GM12878 (cell line): Measurements from ENCODE around the gene MAN2C1. TPM values are rescaled to one million over a fixed set of nuclear protein-coding genes. Genes with fewer than 3 reads are reported as not detected.

Experiments used
- CHD2 ChIP-seq: IDR thresholded peaks from 2 replicates; pipeline ENCODE4 v1.6.1; 2011; ENCODE audit warnings: low read depth, low read length, improper control_type of control experiment, borderline replicate concordance
- MTA3 ChIP-seq: IDR thresholded peaks from 2 replicates; pipeline ENCODE4 v1.6.1; 2012; ENCODE audit warnings: low read length, inconsistent platforms, borderline replicate concordance
- POLR2A ChIP-seq: IDR thresholded peaks from 2 replicates; pipeline ENCODE4 v1.6.1; 2011; ENCODE audit warnings: low read depth, mild to moderate bottlenecking, low read length
- SMARCA5 ChIP-seq: fragments of 450-650 bp; IDR thresholded peaks from 2 replicates; pipeline ENCODE4 v1.6.1; 2017; ENCODE audit warnings: mild to moderate bottlenecking
- SP1 ChIP-seq: IDR thresholded peaks from one replicate; pipeline ENCODE4 v1.6.1; 2011; ENCODE audit warnings: low read depth, low read length
- polyA plus RNA-seq, 11 experiments: library from polyadenylated mRNA; depleted of rRNA in 4 of 11; unstranded in 6 of 11; stranded (reverse) in 5 of 11; fragments of >200 nt; fragmentation: Nextera tagmentation in 4 of 11; fragmentation: Illumina TruSeq in 1 of 11; extraction: Ambion mirVana in 4 of 11; extraction: Trizol in 1 of 11; gene quantifications; 1 replicate in 1 of 11; 2 replicates in 10 of 11; pipeline versions ENCODE4 v1.2.1 to v1.2.3, GENCODE V29; 2011 to 2016; ENCODE audit warnings: inconsistent platforms in 2 of 11, missing spikeins in 2 of 11, low read depth in 1 of 11
- total RNA-seq, 4 experiments: library from RNA; depleted of rRNA in 3 of 4; stranded (reverse); fragments of >200 nt in 3 of 4; fragmentation: Illumina TruSeq in 1 of 4; extraction: Trizol in 1 of 4; gene quantifications; 2 replicates each; pipeline versions ENCODE4 v1.2.1 to v1.2.3, GENCODE V29; 2013 to 2021
- TF ChIP-seq, protein P1 (sequence below): fragments of 450-650 bp; formaldehyde crosslinking; IDR thresholded peaks from 2 replicates; pipeline ENCODE4 v1.5.0; 2022; ENCODE audit warnings: mild to moderate bottlenecking, missing genetic modification characterization
- TF ChIP-seq, protein P2 (sequence below): fragments of 450-650 bp; IDR thresholded peaks from 2 replicates; pipeline ENCODE4 v1.6.1; 2016; ENCODE audit warnings: mild to moderate bottlenecking, moderate library complexity, borderline replicate concordance

Gene MAN2C1
- total and polyA plus RNA-seq, 10 of the 15 experiments (the other 5 are each of a cell fraction or from before 2014, with no cell fraction given), result 1.4 to 111 (median 42.2) TPM

DNA sequence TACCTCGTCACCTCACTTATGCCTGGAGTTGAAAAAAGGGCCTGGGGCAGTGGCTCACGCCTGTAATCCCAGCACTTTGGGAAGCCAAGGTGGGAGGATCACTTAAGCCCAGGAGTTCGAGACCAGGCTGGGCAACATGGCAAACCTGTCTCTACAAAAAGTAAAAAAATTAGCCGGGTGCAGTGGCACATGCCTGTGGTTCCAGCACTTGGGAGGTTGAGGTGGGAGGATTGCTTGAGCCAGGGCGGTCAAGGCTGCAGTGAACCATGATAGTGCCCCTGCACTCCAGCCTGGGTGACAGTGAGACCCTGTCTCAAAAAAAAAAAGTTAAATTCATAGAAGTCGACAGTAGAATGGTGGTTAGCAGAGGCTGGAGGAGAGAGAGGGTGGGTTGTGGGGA is 26.2 kb downstream of the MAN2C1 start (continued):
- TF ChIP-seq MTA3 (no peak), POLR2A (no peak), SP1 (no peak), CHD2 (no peak), SMARCA5 (no peak)
- TF ChIP-seq, protein P1, sequence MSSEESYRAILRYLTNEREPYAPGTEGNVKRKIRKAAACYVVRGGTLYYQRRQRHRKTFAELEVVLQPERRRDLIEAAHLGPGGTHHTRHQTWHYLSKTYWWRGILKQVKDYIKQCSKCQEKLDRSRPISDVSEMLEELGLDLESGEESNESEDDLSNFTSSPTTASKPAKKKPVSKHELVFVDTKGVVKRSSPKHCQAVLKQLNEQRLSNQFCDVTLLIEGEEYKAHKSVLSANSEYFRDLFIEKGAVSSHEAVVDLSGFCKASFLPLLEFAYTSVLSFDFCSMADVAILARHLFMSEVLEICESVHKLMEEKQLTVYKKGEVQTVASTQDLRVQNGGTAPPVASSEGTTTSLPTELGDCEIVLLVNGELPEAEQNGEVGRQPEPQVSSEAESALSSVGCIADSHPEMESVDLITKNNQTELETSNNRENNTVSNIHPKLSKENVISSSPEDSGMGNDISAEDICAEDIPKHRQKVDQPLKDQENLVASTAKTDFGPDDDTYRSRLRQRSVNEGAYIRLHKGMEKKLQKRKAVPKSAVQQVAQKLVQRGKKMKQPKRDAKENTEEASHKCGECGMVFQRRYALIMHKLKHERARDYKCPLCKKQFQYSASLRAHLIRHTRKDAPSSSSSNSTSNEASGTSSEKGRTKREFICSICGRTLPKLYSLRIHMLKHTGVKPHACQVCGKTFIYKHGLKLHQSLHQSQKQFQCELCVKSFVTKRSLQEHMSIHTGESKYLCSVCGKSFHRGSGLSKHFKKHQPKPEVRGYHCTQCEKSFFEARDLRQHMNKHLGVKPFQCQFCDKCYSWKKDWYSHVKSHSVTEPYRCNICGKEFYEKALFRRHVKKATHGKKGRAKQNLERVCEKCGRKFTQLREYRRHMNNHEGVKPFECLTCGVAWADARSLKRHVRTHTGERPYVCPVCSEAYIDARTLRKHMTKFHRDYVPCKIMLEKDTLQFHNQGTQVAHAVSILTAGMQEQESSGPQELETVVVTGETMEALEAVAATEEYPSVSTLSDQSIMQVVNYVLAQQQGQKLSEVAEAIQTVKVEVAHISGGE, result no peak
- TF ChIP-seq, protein P2, sequence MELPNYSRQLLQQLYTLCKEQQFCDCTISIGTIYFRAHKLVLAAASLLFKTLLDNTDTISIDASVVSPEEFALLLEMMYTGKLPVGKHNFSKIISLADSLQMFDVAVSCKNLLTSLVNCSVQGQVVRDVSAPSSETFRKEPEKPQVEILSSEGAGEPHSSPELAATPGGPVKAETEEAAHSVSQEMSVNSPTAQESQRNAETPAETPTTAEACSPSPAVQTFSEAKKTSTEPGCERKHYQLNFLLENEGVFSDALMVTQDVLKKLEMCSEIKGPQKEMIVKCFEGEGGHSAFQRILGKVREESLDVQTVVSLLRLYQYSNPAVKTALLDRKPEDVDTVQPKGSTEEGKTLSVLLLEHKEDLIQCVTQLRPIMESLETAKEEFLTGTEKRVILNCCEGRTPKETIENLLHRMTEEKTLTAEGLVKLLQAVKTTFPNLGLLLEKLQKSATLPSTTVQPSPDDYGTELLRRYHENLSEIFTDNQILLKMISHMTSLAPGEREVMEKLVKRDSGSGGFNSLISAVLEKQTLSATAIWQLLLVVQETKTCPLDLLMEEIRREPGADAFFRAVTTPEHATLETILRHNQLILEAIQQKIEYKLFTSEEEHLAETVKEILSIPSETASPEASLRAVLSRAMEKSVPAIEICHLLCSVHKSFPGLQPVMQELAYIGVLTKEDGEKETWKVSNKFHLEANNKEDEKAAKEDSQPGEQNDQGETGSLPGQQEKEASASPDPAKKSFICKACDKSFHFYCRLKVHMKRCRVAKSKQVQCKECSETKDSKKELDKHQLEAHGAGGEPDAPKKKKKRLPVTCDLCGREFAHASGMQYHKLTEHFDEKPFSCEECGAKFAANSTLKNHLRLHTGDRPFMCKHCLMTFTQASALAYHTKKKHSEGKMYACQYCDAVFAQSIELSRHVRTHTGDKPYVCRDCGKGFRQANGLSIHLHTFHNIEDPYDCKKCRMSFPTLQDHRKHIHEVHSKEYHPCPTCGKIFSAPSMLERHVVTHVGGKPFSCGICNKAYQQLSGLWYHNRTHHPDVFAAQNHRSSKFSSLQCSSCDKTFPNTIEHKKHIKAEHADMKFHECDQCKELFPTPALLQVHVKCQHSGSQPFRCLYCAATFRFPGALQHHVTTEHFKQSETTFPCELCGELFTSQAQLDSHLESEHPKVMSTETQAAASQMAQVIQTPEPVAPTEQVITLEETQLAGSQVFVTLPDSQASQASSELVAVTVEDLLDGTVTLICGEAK, result no peak
